HEK293 (cell line): ENCODE measurements around the gene SBF2.

Experiments
- CTCF ChIA-PET: fragments of 350-600 bp; formaldehyde crosslinking; extraction: SDS; loops from one replicate; lab custom pipeline; 2021; ENCODE audit warnings: antibody characterized with exemption; lab: Yijun Ruan, JAX
- POLR2A ChIA-PET: fragments of 300-600 bp; formaldehyde crosslinking; extraction: SDS; loops from one replicate; lab custom pipeline; 2020; ENCODE audit warnings: antibody characterized with exemption, inconsistent platforms; lab: Yijun Ruan, JAX
- H3K27ac ChIP-seq: fragments of 200-500 bp; sonication (Bioruptor generic); 2 replicates; pipeline ENCODE4 v1.5.1; 2014; ENCODE audit warnings: low read depth, low read length, control low read depth, inconsistent platforms; ENCODE audit errors: extremely low read depth
- H3K36me3 ChIP-seq, 2 experiments: fragments of 200-500 bp in 1 of 2; sonication (Bioruptor generic) in 1 of 2; 1 replicate in 1 of 2; 2 replicates in 1 of 2; pipeline ENCODE4 v1.5.1; 2014 to 2017; ENCODE audit warnings: inconsistent platforms in 2 of 2, low read length in 2 of 2; ENCODE audit not compliant: control insufficient read depth in 2 of 2, insufficient read depth in 1 of 2
- H3K4me1 ChIP-seq: fragments of 200-500 bp; sonication (Bioruptor generic); 2 replicates; pipeline ENCODE4 v1.5.1; 2014; ENCODE audit warnings: mild to moderate bottlenecking, low read length, inconsistent platforms; ENCODE audit not compliant: control insufficient read depth, insufficient read depth
- H3K4me3 ChIP-seq: 2 replicates; pipeline ENCODE4 v1.5.1; 2011; ENCODE audit warnings: low read depth, mild to moderate bottlenecking, control low read depth, low read length, moderate library complexity
- H3K9me3 ChIP-seq: fragments of 200-500 bp; sonication (Bioruptor generic); 2 replicates; pipeline ENCODE4 v1.5.1; 2014; ENCODE audit warnings: low read depth, low read length, inconsistent platforms; ENCODE audit not compliant: control insufficient read depth, insufficient read depth
- ATF2 ChIP-seq: fragments of 450-650 bp; formaldehyde crosslinking; IDR thresholded peaks from 2 replicates; pipeline ENCODE4 v1.5.1; 2016; ENCODE audit warnings: missing biosample characterization, missing genetic modification characterization, low read depth
- CTCF ChIP-seq: fragments of 450-650 bp; formaldehyde crosslinking; IDR thresholded peaks from 2 replicates; pipeline ENCODE4 v1.5.1; 2016; ENCODE audit warnings: missing biosample characterization, missing genetic modification characterization
- RBAK ChIP-seq: fragments of 450-650 bp; formaldehyde crosslinking; IDR thresholded peaks from 2 replicates; pipeline ENCODE4 v1.5.1; 2016; ENCODE audit warnings: missing biosample characterization, missing genetic modification characterization
- SP2 ChIP-seq: fragments of 450-650 bp; formaldehyde crosslinking; IDR thresholded peaks from 2 replicates; pipeline ENCODE4 v1.5.1; 2016; ENCODE audit warnings: missing biosample characterization, missing genetic modification characterization
- YY2 ChIP-seq: fragments of 450-650 bp; formaldehyde crosslinking; IDR thresholded peaks from 2 replicates; pipeline ENCODE4 v1.5.1; 2016; ENCODE audit warnings: missing biosample characterization, missing genetic modification characterization
- ZBTB1 ChIP-seq: fragments of 450-650 bp; formaldehyde crosslinking; IDR thresholded peaks from 2 replicates; pipeline ENCODE4 v1.5.1; 2016; ENCODE audit warnings: missing biosample characterization, missing genetic modification characterization
- ZBTB11 ChIP-seq: fragments of 450-650 bp; formaldehyde crosslinking; conservative IDR thresholded peaks from 2 replicates; pipeline ENCODE4 v1.5.1; 2016; ENCODE audit warnings: low read depth, missing biosample characterization, missing genetic modification characterization
- ZBTB21 ChIP-seq: fragments of 450-650 bp; formaldehyde crosslinking; IDR thresholded peaks from 2 replicates; pipeline ENCODE4 v1.5.1; 2017; ENCODE audit warnings: missing biosample characterization, missing genetic modification characterization
- ZBTB6 ChIP-seq: fragments of 450-650 bp; formaldehyde crosslinking; IDR thresholded peaks from 2 replicates; pipeline ENCODE4 v1.5.1; 2017; ENCODE audit warnings: missing biosample characterization, missing genetic modification characterization
- ZFP3 ChIP-seq: fragments of 450-650 bp; formaldehyde crosslinking; IDR thresholded peaks from 2 replicates; pipeline ENCODE4 v1.5.1; 2016; ENCODE audit warnings: low read depth, missing biosample characterization, missing genetic modification characterization
- ZNF184 ChIP-seq: fragments of 450-650 bp; IDR thresholded peaks from 2 replicates; pipeline ENCODE4 v1.5.1; 2018; ENCODE audit warnings: missing biosample characterization, mild to moderate bottlenecking, missing genetic modification characterization
- ZNF2 ChIP-seq: fragments of 450-650 bp; formaldehyde crosslinking; IDR thresholded peaks from 2 replicates; pipeline ENCODE4 v1.5.1; 2016; ENCODE audit warnings: missing biosample characterization, missing genetic modification characterization
- ZNF202 ChIP-seq: fragments of 450-650 bp; formaldehyde crosslinking; IDR thresholded peaks from 2 replicates; pipeline ENCODE4 v1.5.1; 2016; ENCODE audit warnings: missing biosample characterization, missing genetic modification characterization, borderline replicate concordance
- ZNF214 ChIP-seq: fragments of 450-650 bp; formaldehyde crosslinking; IDR thresholded peaks from 2 replicates; pipeline ENCODE4 v1.5.1; 2017; ENCODE audit warnings: missing biosample characterization, mild to moderate bottlenecking, missing genetic modification characterization, borderline replicate concordance
- ZNF23 ChIP-seq: fragments of 450-650 bp; formaldehyde crosslinking; IDR thresholded peaks from 2 replicates; pipeline ENCODE4 v1.5.1; 2016; ENCODE audit warnings: missing biosample characterization, missing genetic modification characterization, borderline replicate concordance
- ZNF292 ChIP-seq: fragments of 450-650 bp; formaldehyde crosslinking; IDR thresholded peaks from 2 replicates; pipeline ENCODE4 v1.5.1; 2016; ENCODE audit warnings: low read depth, missing biosample characterization, missing genetic modification characterization, borderline replicate concordance
- ZNF302 ChIP-seq: fragments of 450-650 bp; formaldehyde crosslinking; IDR thresholded peaks from 2 replicates; pipeline ENCODE4 v1.5.1; 2016; ENCODE audit warnings: missing biosample characterization, missing genetic modification characterization, low read depth
- ZNF335 ChIP-seq: fragments of 450-650 bp; formaldehyde crosslinking; conservative IDR thresholded peaks from 2 replicates; pipeline ENCODE4 v1.5.1; 2016; ENCODE audit warnings: missing biosample characterization, missing genetic modification characterization
- ZNF354C ChIP-seq: fragments of 450-650 bp; formaldehyde crosslinking; IDR thresholded peaks from 2 replicates; pipeline ENCODE4 v1.5.1; 2016; ENCODE audit warnings: missing biosample characterization, missing genetic modification characterization, low read depth, borderline replicate concordance
- ZNF398 ChIP-seq: fragments of 450-650 bp; formaldehyde crosslinking; IDR thresholded peaks from 2 replicates; pipeline ENCODE4 v1.5.1; 2017; ENCODE audit warnings: missing biosample characterization, missing genetic modification characterization
- ZNF610 ChIP-seq: fragments of 450-650 bp; formaldehyde crosslinking; IDR thresholded peaks from 2 replicates; pipeline ENCODE4 v1.5.1; 2016; ENCODE audit warnings: missing biosample characterization, missing genetic modification characterization, borderline replicate concordance
- ZNF777 ChIP-seq: fragments of 450-650 bp; formaldehyde crosslinking; IDR thresholded peaks from 2 replicates; pipeline ENCODE4 v1.5.1; 2017; ENCODE audit warnings: missing biosample characterization, missing genetic modification characterization, borderline replicate concordance

SBF2 gene

GRCh38 chr11:10308201-10308954 is 14.4 kb upstream of the SBF2 start:
- Histone ChIP-seq H3K9me3 (no peaks in the 10 kb centered on the region), H3K36me3 (peaks cover 0 to 16% of the 10 kb centered on the region in 2 experiments; a peak in 1 of 3 replicates), H3K4me3 (peak overlapping the region; percentile 48), H3K27ac (peak overlapping the region; percentile 86; the same call in 1 of the 2 replicates), H3K4me1 (no peaks in the 10 kb centered on the region)
- CTCF ChIA-PET, result interaction anchor here (0.5 to 6.8 kb wide), 16 partner anchors 10 to 809 kb away, joined by 3 to 68 read pairs (median 6); no protein-coding TSS in a partner anchor
- POLR2A ChIA-PET, result interaction anchor here (0.6 to 1.7 kb wide), 7 partner anchors 10 to 232 kb away, joined by 3 to 12 read pairs (median 3); no protein-coding TSS in a partner anchor
- TF ChIP-seq ZNF202, result no peak
- no peak for TF ChIP-seq ZNF354C (tag by site-specific recombination)
- TF ChIP-seq ZBTB11 (tag by site-specific recombination), result peak; percentile 27; the same call in 1 of the 2 replicates
- TF ChIP-seq ZNF398 (tag by site-specific recombination), result 0 out of 2 replicates have a peak, but pooled peaks have one; percentile 6
- TF ChIP-seq ZBTB1 (tag by site-specific recombination), result no peak
- TF ChIP-seq ZNF184 (tag by site-specific recombination), result no peak
- no peak for TF ChIP-seq YY2
- peak; percentile 62; the same call in 1 of the 2 replicates for TF ChIP-seq SP2 (tag by site-specific recombination)
- TF ChIP-seq ZFP3 (tag by site-specific recombination), result no peak
- no peak for TF ChIP-seq ZNF214 (tag by site-specific recombination)
- 0 out of 2 replicates have a peak, but pooled peaks have one; percentile 4 for TF ChIP-seq ZNF2 (tag by site-specific recombination)
- no peak for TF ChIP-seq ATF2 (tag by site-specific recombination)
- no peak for TF ChIP-seq ZBTB6
- TF ChIP-seq ZNF23 (tag by site-specific recombination), result no peak
- TF ChIP-seq ZNF777 (tag by site-specific recombination), result 0 out of 2 replicates have a peak, but pooled peaks have one; percentile 21
- TF ChIP-seq ZNF335 (tag by site-specific recombination), result 0 out of 2 replicates have a peak, but pooled peaks have one; percentile 13
- 0 out of 2 replicates have a peak, but pooled peaks have one; percentile 2 for TF ChIP-seq ZBTB21
- TF ChIP-seq ZNF302 (tag by site-specific recombination), result no peak
- TF ChIP-seq ZNF610 (tag by site-specific recombination), result no peak; the same call in 1 of the 2 replicates
- TF ChIP-seq RBAK (tag by site-specific recombination), result no peak
- TF ChIP-seq ZNF292 (tag by site-specific recombination), result no peak
- peak; percentile 38; the same call in 1 of the 2 replicates for TF ChIP-seq CTCF
